ENCODE results near the gene TRPV6.

Gene TRPV6
- total RNA-seq: 0 to 0.09 (median 0) reads per million in 3 donors

- Histone ChIP-seq H3K9me3 (ENCODE audit: control insufficient read depth, low read length) (no peaks in the 10 kb centered on the region), H3K27ac (ENCODE audit: insufficient read depth, low read length, poor library complexity, severe bottlenecking) (no peak within 1 kb of the TSS), H3K27me3 (replicated peaks; ENCODE audit: control insufficient read depth, insufficient read depth, low read length, poor library complexity, severe bottlenecking) (no peaks in the 10 kb centered on the region), H3K36me3 (ENCODE audit: control insufficient read depth, insufficient read depth, low read length) (no peaks in the 10 kb centered on the region), H3K4me3 (ENCODE audit: insufficient read depth, low read depth, low read length, poor library complexity, severe bottlenecking) (no peak within 1 kb of the TSS), H3K4me1 (ENCODE audit: control insufficient read depth, insufficient read depth, low read length, poor library complexity, severe bottlenecking) (no peaks in the 10 kb centered on the region)
- DNase-seq: no peak
These were observed at the start of gene TRPV6 for GRCh38 chr7:142885311-142886230. TRPV6 (minus strand) TSS chr7:142885745.

- no peak overlapping the region for H3K4me3 ChIP-seq (ENCODE audit: insufficient read depth, low read depth, low read length, poor library complexity, severe bottlenecking)
- no peak for DNase-seq
- H3K36me3 ChIP-seq (ENCODE audit: control insufficient read depth, insufficient read depth, low read length): no peaks in the 10 kb centered on the region
- no peaks in the 10 kb centered on the region for H3K27me3 ChIP-seq (replicated peaks; ENCODE audit: control insufficient read depth, insufficient read depth, low read length, poor library complexity, severe bottlenecking)
- H3K4me1 ChIP-seq (ENCODE audit: control insufficient read depth, insufficient read depth, low read length, poor library complexity, severe bottlenecking): no peaks in the 10 kb centered on the region
- H3K27ac ChIP-seq (ENCODE audit: insufficient read depth, low read length, poor library complexity, severe bottlenecking): no peak overlapping the region
- no peaks in the 10 kb centered on the region for H3K9me3 ChIP-seq (ENCODE audit: control insufficient read depth, low read length)
These were observed 48.5 kb upstream of the TRPV6 start for GRCh38 chr7:142934056-142934455.

- Histone ChIP-seq H3K27ac (ENCODE audit: insufficient read depth, low read length, poor library complexity, severe bottlenecking) (no peak within 1 kb of the TSS), H3K9me3 (ENCODE audit: control insufficient read depth, low read length) (no peaks in the 10 kb centered on the region), H3K27me3 (replicated peaks; ENCODE audit: control insufficient read depth, insufficient read depth, low read length, poor library complexity, severe bottlenecking) (no peaks in the 10 kb centered on the region), H3K4me1 (ENCODE audit: control insufficient read depth, insufficient read depth, low read length, poor library complexity, severe bottlenecking) (no peaks in the 10 kb centered on the region), H3K4me3 (ENCODE audit: insufficient read depth, low read depth, low read length, poor library complexity, severe bottlenecking) (no peak within 1 kb of the TSS), H3K36me3 (ENCODE audit: control insufficient read depth, insufficient read depth, low read length) (no peaks in the 10 kb centered on the region)
- no peak for DNase-seq
These were observed 48.1 kb upstream of the TRPV6 start, which contains the start of gene TRPV5 for GRCh38 chr7:142933624-142934023. TRPV5 (minus strand) TSS chr7:142933746; CDS start chr7:142933459, 287 bp downstream.

DNA sequence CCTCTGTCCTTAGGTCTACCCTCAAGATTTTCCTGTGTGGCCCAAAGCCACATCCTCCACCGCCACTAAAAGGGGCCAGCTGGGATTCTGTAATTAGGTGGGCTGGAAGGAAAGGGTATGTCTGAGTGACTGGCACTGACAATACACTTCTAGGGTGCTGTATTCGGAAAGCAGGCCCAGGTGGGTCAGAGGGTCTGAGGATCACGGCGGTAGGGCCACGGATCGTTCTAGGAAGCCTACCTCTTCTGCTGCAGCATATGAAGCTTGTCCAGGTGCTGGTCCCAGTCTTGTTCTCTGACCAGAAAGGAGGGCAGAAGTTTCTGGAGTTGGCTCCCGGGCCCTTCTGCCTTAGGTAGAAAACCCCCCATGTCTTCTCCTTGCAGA is 47.5 kb upstream of the TRPV6 start:
- Histone ChIP-seq H3K36me3 (ENCODE audit: control insufficient read depth, insufficient read depth, low read length) (no peaks in the 10 kb centered on the region), H3K27me3 (replicated peaks; ENCODE audit: control insufficient read depth, insufficient read depth, low read length, poor library complexity, severe bottlenecking) (no peaks in the 10 kb centered on the region), H3K27ac (ENCODE audit: insufficient read depth, low read length, poor library complexity, severe bottlenecking) (no peak overlapping the region), H3K4me3 (ENCODE audit: insufficient read depth, low read depth, low read length, poor library complexity, severe bottlenecking) (no peak overlapping the region), H3K4me1 (ENCODE audit: control insufficient read depth, insufficient read depth, low read length, poor library complexity, severe bottlenecking) (no peaks in the 10 kb centered on the region), H3K9me3 (ENCODE audit: control insufficient read depth, low read length) (no peaks in the 10 kb centered on the region)
- DNase-seq: no peak

- Histone ChIP-seq H3K36me3 (ENCODE audit: control insufficient read depth, insufficient read depth, low read length) (no peaks in the 10 kb centered on the region), H3K4me3 (ENCODE audit: insufficient read depth, low read depth, low read length, poor library complexity, severe bottlenecking) (no peak overlapping the region), H3K27ac (ENCODE audit: insufficient read depth, low read length, poor library complexity, severe bottlenecking) (no peak overlapping the region), H3K9me3 (ENCODE audit: control insufficient read depth, low read length) (no peaks in the 10 kb centered on the region), H3K4me1 (ENCODE audit: control insufficient read depth, insufficient read depth, low read length, poor library complexity, severe bottlenecking) (no peaks in the 10 kb centered on the region), H3K27me3 (replicated peaks; ENCODE audit: control insufficient read depth, insufficient read depth, low read length, poor library complexity, severe bottlenecking) (no peaks in the 10 kb centered on the region)
- DNase-seq: no peak
These were observed 47.0 kb upstream of the TRPV6 start for GRCh38 chr7:142932386-142933091.

GRCh38 chr7:142930126-142930730 is 44.7 kb upstream of the TRPV6 start:
- H3K27me3 ChIP-seq (replicated peaks; ENCODE audit: control insufficient read depth, insufficient read depth, low read length, poor library complexity, severe bottlenecking): no peaks in the 10 kb centered on the region
- DNase-seq: no peak
- no peaks in the 10 kb centered on the region for H3K4me1 ChIP-seq (ENCODE audit: control insufficient read depth, insufficient read depth, low read length, poor library complexity, severe bottlenecking)
- H3K36me3 ChIP-seq (ENCODE audit: control insufficient read depth, insufficient read depth, low read length): no peaks in the 10 kb centered on the region
- no peak overlapping the region for H3K27ac ChIP-seq (ENCODE audit: insufficient read depth, low read length, poor library complexity, severe bottlenecking)
- no peaks in the 10 kb centered on the region for H3K9me3 ChIP-seq (ENCODE audit: control insufficient read depth, low read length)
- no peak overlapping the region for H3K4me3 ChIP-seq (ENCODE audit: insufficient read depth, low read depth, low read length, poor library complexity, severe bottlenecking)

- H3K27ac ChIP-seq (ENCODE audit: insufficient read depth, low read length, poor library complexity, severe bottlenecking): no peak overlapping the region
- DNase-seq: no peak
These were observed 42.4 kb upstream of the TRPV6 start for GRCh38 chr7:142927949-142928348.

GRCh38 chr7:142927085-142927745 is 41.7 kb upstream of the TRPV6 start:
- no peak overlapping the region for H3K27ac ChIP-seq (ENCODE audit: insufficient read depth, low read length, poor library complexity, severe bottlenecking)
- H3K4me1 ChIP-seq (ENCODE audit: control insufficient read depth, insufficient read depth, low read length, poor library complexity, severe bottlenecking): no peaks in the 10 kb centered on the region
- H3K9me3 ChIP-seq (ENCODE audit: control insufficient read depth, low read length): no peaks in the 10 kb centered on the region
- no peaks in the 10 kb centered on the region for H3K27me3 ChIP-seq (replicated peaks; ENCODE audit: control insufficient read depth, insufficient read depth, low read length, poor library complexity, severe bottlenecking)
- DNase-seq: no peak
- H3K36me3 ChIP-seq (ENCODE audit: control insufficient read depth, insufficient read depth, low read length): no peaks in the 10 kb centered on the region
- H3K4me3 ChIP-seq (ENCODE audit: insufficient read depth, low read depth, low read length, poor library complexity, severe bottlenecking): no peak overlapping the region

More at GRCh38 chr7:142927949-142928348, 42.4 kb upstream of the TRPV6 start:
- no peak overlapping the region for H3K4me3 ChIP-seq (ENCODE audit: insufficient read depth, low read depth, low read length, poor library complexity, severe bottlenecking)
- H3K27me3 ChIP-seq (replicated peaks; ENCODE audit: control insufficient read depth, insufficient read depth, low read length, poor library complexity, severe bottlenecking): no peaks in the 10 kb centered on the region
- no peaks in the 10 kb centered on the region for H3K4me1 ChIP-seq (ENCODE audit: control insufficient read depth, insufficient read depth, low read length, poor library complexity, severe bottlenecking)
- H3K9me3 ChIP-seq (ENCODE audit: control insufficient read depth, low read length): no peaks in the 10 kb centered on the region
- no peaks in the 10 kb centered on the region for H3K36me3 ChIP-seq (ENCODE audit: control insufficient read depth, insufficient read depth, low read length)

- Histone ChIP-seq H3K4me1 (ENCODE audit: control insufficient read depth, insufficient read depth, low read length, poor library complexity, severe bottlenecking) (no peaks in the 10 kb centered on the region), H3K4me3 (ENCODE audit: insufficient read depth, low read depth, low read length, poor library complexity, severe bottlenecking) (no peak overlapping the region), H3K27ac (ENCODE audit: insufficient read depth, low read length, poor library complexity, severe bottlenecking) (no peak overlapping the region), H3K27me3 (replicated peaks; ENCODE audit: control insufficient read depth, insufficient read depth, low read length, poor library complexity, severe bottlenecking) (no peaks in the 10 kb centered on the region), H3K9me3 (ENCODE audit: control insufficient read depth, low read length) (no peaks in the 10 kb centered on the region), H3K36me3 (ENCODE audit: control insufficient read depth, insufficient read depth, low read length) (no peaks in the 10 kb centered on the region)
- DNase-seq: no peak
These were observed 39.9 kb upstream of the TRPV6 start for GRCh38 chr7:142925413-142925812.
